ENCODE data around the gene ORC5. TPM values are rescaled to one million over a fixed set of nuclear protein-coding genes. Genes with fewer than 3 reads are reported as not detected.

Gene ORC5
- total RNA-seq, 6 donors from 2014 or later: 4.9 to 22.0 (median 13.8) TPM

DNA sequence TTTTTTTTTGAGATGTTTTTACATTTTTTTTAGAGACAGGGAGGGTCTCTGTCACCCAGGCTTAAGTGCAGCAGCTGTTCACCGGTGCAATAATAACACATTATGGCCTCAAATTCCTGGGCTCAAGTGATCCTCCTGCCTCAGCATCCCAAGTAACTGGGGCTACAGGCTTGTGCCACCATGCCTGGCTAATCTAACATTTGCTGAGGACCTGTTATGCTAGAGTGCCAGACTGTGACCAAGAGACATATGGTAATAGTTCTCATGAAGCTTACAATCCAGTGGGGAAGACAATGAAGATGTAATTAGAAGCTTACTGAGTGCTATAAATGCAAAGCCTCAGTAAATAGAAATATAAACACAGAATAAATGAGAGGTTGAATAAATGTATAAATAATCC is 17.6 kb upstream of the ORC5 start:
- DNase-seq (no peak), ATAC-seq (ENCODE audit: low FRiP score in 2 of 2) (no peak)
- Histone ChIP-seq H3K27me3 (no peaks in the 10 kb centered on the region), H3K4me3 (no peak overlapping the region), H3K4me1 (no peaks in the 10 kb centered on the region), H3K36me3 (no peaks in the 10 kb centered on the region), H3K27ac (no peak overlapping the region), H3K9me3 (peaks cover 0 to 2% (median under 1%) of the 10 kb centered on the region in 4 donors)
- TF ChIP-seq EP300 (IDR thresholded peaks at IDR 0.05) (no peak), POLR2AphosphoS5 (IDR thresholded peaks at IDR 0.05) (no peak), POLR2A (IDR thresholded peaks at IDR 0.05) (no peak), CTCF (IDR thresholded peaks at IDR 0.05) (no peak)
- 76 to 92% methylated on average over 1 of the region's 1 CpG for WGBS, 2 donors

GRCh38 chr7:104217620-104218019 is 9.8 kb upstream of the ORC5 start:
- Histone ChIP-seq H3K36me3 (no peaks in the 10 kb centered on the region), H3K4me3 (no peak overlapping the region), H3K9me3 (peaks cover 0 to 5% (median 4%) of the 10 kb centered on the region in 4 donors), H3K27me3 (no peaks in the 10 kb centered on the region), H3K27ac (no peak overlapping the region), H3K4me1 (no peaks in the 10 kb centered on the region)
- no peak for DNase-seq
- TF ChIP-seq CTCF (IDR thresholded peaks at IDR 0.05) (no peak), POLR2A (IDR thresholded peaks at IDR 0.05) (no peak), EP300 (IDR thresholded peaks at IDR 0.05) (no peak), POLR2AphosphoS5 (IDR thresholded peaks at IDR 0.05) (no peak)
- 64 to 83% methylated on average over 4 of the region's 4 CpGs for WGBS, 2 donors
- ATAC-seq (ENCODE audit: low FRiP score in 2 of 2): no peak

DNA sequence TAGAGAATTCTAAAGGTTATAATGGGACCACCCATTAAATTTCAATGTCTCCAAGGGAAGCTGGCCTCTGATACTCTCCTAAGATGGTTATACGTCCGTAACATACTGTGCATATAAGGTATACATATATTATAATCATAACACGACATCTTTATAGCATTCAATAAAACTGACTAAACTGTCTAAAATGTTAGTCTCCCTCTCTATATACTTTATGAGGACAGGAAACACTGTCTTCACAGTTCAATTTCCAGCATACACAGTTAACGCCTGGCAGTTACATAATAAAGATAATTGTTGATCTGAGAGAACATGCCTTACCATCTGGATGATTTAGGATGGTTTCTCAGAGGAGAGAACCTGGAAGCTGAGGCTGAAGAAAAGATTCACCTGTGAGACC is 1.2 kb upstream of the ORC5 start:
- TF ChIP-seq POLR2A (IDR thresholded peaks at IDR 0.05) (no peak), POLR2AphosphoS5 (IDR thresholded peaks at IDR 0.05) (no peak), EP300 (IDR thresholded peaks at IDR 0.05) (no peak), CTCF (IDR thresholded peaks at IDR 0.05) (no peak)
- H3K4me1 ChIP-seq: peaks cover 14 to 18% (median 16%) of the 10 kb centered on the region in 4 donors
- no peak for DNase-seq
- H3K27ac ChIP-seq: no peak overlapping the region
- 71 to 96% methylated on average over 4 of the region's 4 CpGs for WGBS, 2 donors
- H3K4me3 ChIP-seq: no peak overlapping the region
- H3K9me3 ChIP-seq: no peaks in the 10 kb centered on the region
- no peaks in the 10 kb centered on the region for H3K27me3 ChIP-seq
- ATAC-seq (ENCODE audit: low FRiP score in 2 of 2): no peak
- H3K36me3 ChIP-seq: no peaks in the 10 kb centered on the region

GRCh38 chr7:104208421-104208780 is 588 bp upstream of the ORC5 start:
- Histone ChIP-seq H3K4me3 (peak overlapping the region; percentile 54 to 94 (median 78)), H3K27me3 (no peaks in the 10 kb centered on the region), H3K27ac (peak overlapping the region; percentile 75 to 86 (median 83)), H3K4me1 (peaks cover 14 to 18% (median 16%) of the 10 kb centered on the region in 4 donors), H3K36me3 (peaks cover 0 to 7% (median 0%) of the 10 kb centered on the region in 4 donors), H3K9me3 (no peaks in the 10 kb centered on the region)
- no peak for DNase-seq
- WGBS, 2 donors: 32 to 45% methylated on average over 7 of the region's 7 CpGs
- peak in 1 of 2 donors; percentile 14 for ATAC-seq (ENCODE audit: low FRiP score in 2 of 2)
- TF ChIP-seq EP300 (IDR thresholded peaks at IDR 0.05) (no peak), POLR2AphosphoS5 (IDR thresholded peaks at IDR 0.05) (no peak), POLR2A (IDR thresholded peaks at IDR 0.05) (no peak), CTCF (IDR thresholded peaks at IDR 0.05) (no peak)

- no peak for TF ChIP-seq POLR2AphosphoS5 (IDR thresholded peaks at IDR 0.05)
- no peak for TF ChIP-seq CTCF (IDR thresholded peaks at IDR 0.05)
- no peak for TF ChIP-seq EP300 (IDR thresholded peaks at IDR 0.05)
- TF ChIP-seq POLR2A (IDR thresholded peaks at IDR 0.05): no peak
- Histone ChIP-seq H3K4me1 (peaks cover 14 to 18% (median 16%) of the 10 kb centered on the region in 4 donors), H3K9me3 (no peaks in the 10 kb centered on the region), H3K4me3 (peak overlapping the region; percentile 54 to 94 (median 78)), H3K36me3 (peaks cover 0 to 17% (median 8%) of the 10 kb centered on the region in 4 donors), H3K27me3 (no peaks in the 10 kb centered on the region), H3K27ac (peak overlapping the region; percentile 75 to 86 (median 83))
- WGBS, 2 donors: 0 to 2% methylated on average over 10 of the region's 10 CpGs
- ATAC-seq (ENCODE audit: low FRiP score in 2 of 2) (peak; percentile 63 to 73), DNase-seq (no peak)
Measured at GRCh38 chr7:104207348-104207730, 474 bp downstream of the ORC5 start.
